SK-N-MC (cell line): ENCODE measurements around the gene DTL.

ENCODE experiments used
- EZH2 ChIP-seq: fragments of 200-600 bp; sonication (generic); IDR thresholded peaks from one replicate; pipeline ENCODE4 v1.6.1; 2017; ENCODE audit warnings: antibody characterized with exemption
- FOXP2 ChIP-seq: optimal IDR thresholded peaks from 2 replicates; pipeline ENCODE3; 2011; ENCODE audit warnings: mild to moderate bottlenecking, moderate library complexity; ENCODE audit not compliant: insufficient read depth; ENCODE audit errors: extremely low read length, control extremely low read depth
- POLR2AphosphoS5 ChIP-seq: IDR thresholded peaks from 2 replicates; pipeline ENCODE4 v1.6.1; 2012; ENCODE audit warnings: mild to moderate bottlenecking, low read depth, low read length, borderline replicate concordance

- TF ChIP-seq POLR2AphosphoS5 (no peak), EZH2 (no peak), FOXP2 (no peak)
Measured at GRCh38 chr1:212118167-212118871, 82.8 kb downstream of the DTL start.
